H1 (cell line): Measurements from ENCODE around the gene CYBRD1. TPM values are rescaled to one million over a fixed set of nuclear protein-coding genes. Genes with fewer than 3 reads are reported as not detected.

ENCODE experiments used
- CTCF ChIA-PET: fragments of 300-600 bp; sonication (Branson Sonifier 250); formaldehyde crosslinking; loops from one replicate; lab custom pipeline; 2021; ENCODE audit not compliant: partially characterized antibody; lab: Charles Lee
- POLR2A ChIA-PET: fragments of 300-600 bp; sonication (Branson Sonifier 250); formaldehyde crosslinking; loops from one replicate; lab custom pipeline; 2021; ENCODE audit warnings: inconsistent platforms; ENCODE audit not compliant: partially characterized antibody; lab: Charles Lee
- DNase-seq, 2 experiments: peaks; one replicate each; pipeline versions ENCODE4 v3.0.0 to v3.0.0-alpha.2; 2010 to 2022; ENCODE audit warnings: low spot score in 2 of 2, low read depth in 1 of 2, mixed read lengths in 1 of 2
- FAIRE-seq: peaks from 2 replicates; lab custom pipeline; 2011; peaks lifted over from hg19 to GRCh38; lab: Jason Lieb, UNC
- H2AFZ ChIP-seq: 2 replicates; pipeline ENCODE4 v1.8.1; 2012; ENCODE audit warnings: low read length, inconsistent platforms
- H2AK5ac ChIP-seq: 2 replicates; pipeline ENCODE4 v1.6.1; 2013; ENCODE audit warnings: low read depth, low read length
- H2BK120ac ChIP-seq: replicated peaks from 2 replicates; pipeline ENCODE3; 2013; ENCODE audit warnings: low read depth, low read length, inconsistent platforms
- H2BK12ac ChIP-seq: 2 replicates; pipeline ENCODE4 v1.6.1; 2013; ENCODE audit warnings: low read depth, low read length
- H2BK15ac ChIP-seq: 2 replicates; pipeline ENCODE4 v1.6.1; 2013; ENCODE audit warnings: low read length
- H2BK20ac ChIP-seq: 2 replicates; pipeline ENCODE4 v1.6.1; 2013; ENCODE audit warnings: low read length
- H2BK5ac ChIP-seq: 2 replicates; pipeline ENCODE4 v1.6.1; 2013; ENCODE audit warnings: low read depth, low read length
- H3K14ac ChIP-seq: 2 replicates; pipeline ENCODE4 v1.6.1; 2013; ENCODE audit warnings: inconsistent platforms; ENCODE audit not compliant: insufficient read length
- H3K18ac ChIP-seq: 2 replicates; pipeline ENCODE4 v1.6.1; 2013; ENCODE audit warnings: low read length; ENCODE audit errors: extremely low read depth
- H3K23ac ChIP-seq: 2 replicates; pipeline ENCODE4 v1.6.1; 2013; ENCODE audit warnings: inconsistent platforms; ENCODE audit not compliant: insufficient read length
- H3K23me2 ChIP-seq: 2 replicates; pipeline ENCODE4 v1.6.1; 2013; ENCODE audit warnings: low read depth, low read length
- H3K27ac ChIP-seq: 2 replicates; pipeline ENCODE4 v1.6.1; 2011; ENCODE audit warnings: low read depth, low read length, inconsistent platforms
- H3K27me3 ChIP-seq, 4 experiments: replicated peaks in 1 of 4; 1 replicate in 1 of 4; 2 replicates in 3 of 4; pipeline versions ENCODE4 v1.6.1 to v1.8.1; 2011 to 2013; ENCODE audit warnings: low read length in 3 of 4, mild to moderate bottlenecking in 3 of 4, inconsistent platforms in 2 of 4, mixed read lengths in 2 of 4, moderate library complexity in 1 of 4; ENCODE audit not compliant: control insufficient read depth in 3 of 4, insufficient read depth in 3 of 4; ENCODE audit errors: extremely low read depth in 1 of 4
- H3K36me3 ChIP-seq, 4 experiments: 2 replicates each; pipeline versions ENCODE4 v1.6.1 to v1.8.1; 2011 to 2013; ENCODE audit warnings: mild to moderate bottlenecking in 4 of 4, low read length in 3 of 4, moderate library complexity in 2 of 4, control low read depth in 1 of 4, inconsistent platforms in 1 of 4; ENCODE audit not compliant: insufficient read depth in 4 of 4, control insufficient read depth in 2 of 4
- H3K4ac ChIP-seq: replicated peaks from 2 replicates; pipeline ENCODE3; 2013; ENCODE audit warnings: low read length, low read depth, mixed read lengths, inconsistent platforms; ENCODE audit not compliant: insufficient read length
- H3K4me1 ChIP-seq, 4 experiments: replicated peaks in 1 of 4; 1 replicate in 1 of 4; 2 replicates in 3 of 4; pipeline versions ENCODE4 v1.6.1 to v1.8.1; 2011 to 2013; ENCODE audit warnings: low read length in 3 of 4, inconsistent platforms in 2 of 4, mixed read lengths in 1 of 4; ENCODE audit not compliant: insufficient read depth in 4 of 4, control insufficient read depth in 3 of 4
- H3K4me2 ChIP-seq, 2 experiments: 2 replicates each; pipeline versions ENCODE4 v1.6.1 to v1.8.1; 2011 to 2013; ENCODE audit warnings: low read depth in 2 of 2, low read length in 2 of 2, control low read depth in 1 of 2, inconsistent platforms in 1 of 2, mild to moderate bottlenecking in 1 of 2; ENCODE audit not compliant: insufficient read depth in 1 of 2
- H3K4me3 ChIP-seq, 4 experiments: fragments of 200-600, 300-600 bp in 1 of 4; sonication (generic), shearing (Covaris generic), sonication (Bioruptor Twin) in 1 of 4; 2 replicates each; pipeline versions ENCODE4 v1.5.1 to v1.8.1; 2011 to 2016; ENCODE audit warnings: low read length in 4 of 4, low read depth in 3 of 4, control low read depth in 2 of 4, inconsistent platforms in 2 of 4, mild to moderate bottlenecking in 2 of 4, mixed read lengths in 1 of 4, moderate library complexity in 1 of 4; ENCODE audit not compliant: insufficient read depth in 2 of 4; ENCODE audit errors: extremely low read depth in 1 of 4
- H3K56ac ChIP-seq: replicated peaks from 2 replicates; pipeline ENCODE3; 2013; ENCODE audit warnings: low read depth, mild to moderate bottlenecking, mixed read lengths, low read length, inconsistent platforms; ENCODE audit not compliant: insufficient read length
- H3K79me1 ChIP-seq: 2 replicates; pipeline ENCODE4 v1.6.1; 2013; ENCODE audit warnings: low read depth, low read length, control low read depth
- H3K79me2 ChIP-seq, 2 experiments: 2 replicates each; pipeline versions ENCODE4 v1.6.1 to v1.8.1; 2012 to 2013; ENCODE audit warnings: low read length in 2 of 2, mild to moderate bottlenecking in 2 of 2, inconsistent platforms in 1 of 2; ENCODE audit not compliant: insufficient read depth in 2 of 2, control insufficient read depth in 1 of 2
- H3K9ac ChIP-seq, 4 experiments: replicated peaks in 1 of 4; 1 replicate in 1 of 4; 2 replicates in 3 of 4; pipeline versions ENCODE4 v1.6.1 to v1.8.1; 2011 to 2013; ENCODE audit warnings: low read depth in 3 of 4, low read length in 3 of 4, control low read depth in 2 of 4, mild to moderate bottlenecking in 2 of 4, moderate library complexity in 2 of 4, inconsistent platforms in 1 of 4; ENCODE audit errors: extremely low read depth in 1 of 4
- H3K9me3 ChIP-seq, 2 experiments: 2 replicates each; pipeline versions ENCODE4 v1.6.1 to v1.8.1; 2012 to 2013; ENCODE audit warnings: mild to moderate bottlenecking in 2 of 2, moderate library complexity in 2 of 2, control low read depth in 1 of 2, inconsistent platforms in 1 of 2, low read depth in 1 of 2, low read length in 1 of 2, mixed read lengths in 1 of 2; ENCODE audit not compliant: insufficient read depth in 2 of 2
- H4K20me1 ChIP-seq, 2 experiments: replicated peaks in 1 of 2; 2 replicates each; pipeline versions ENCODE3 to v1.8.1; 2011 to 2013; ENCODE audit warnings: inconsistent platforms in 2 of 2, low read length in 2 of 2, mild to moderate bottlenecking in 1 of 2; ENCODE audit not compliant: insufficient read depth in 2 of 2, control insufficient read depth in 1 of 2
- H4K5ac ChIP-seq: 2 replicates; pipeline ENCODE4 v1.6.1; 2013; ENCODE audit warnings: low read length, low read depth, mixed read lengths, inconsistent platforms; ENCODE audit not compliant: insufficient read length
- H4K8ac ChIP-seq: 2 replicates; pipeline ENCODE4 v1.8.0; 2013; ENCODE audit warnings: mild to moderate bottlenecking, moderate library complexity, low read length, inconsistent platforms; ENCODE audit not compliant: insufficient read depth; ENCODE audit errors: extremely low read depth
- H4K91ac ChIP-seq: replicated peaks from 2 replicates; pipeline ENCODE3; 2013; ENCODE audit warnings: low read length, mixed read lengths, inconsistent platforms; ENCODE audit not compliant: insufficient read length
- ASH2L ChIP-seq: fragments of 200-600, 300-600 bp; sonication (generic); IDR thresholded peaks from one replicate; pipeline ENCODE4 v1.7.1; 2017; ENCODE audit warnings: low read length
- CHD1 ChIP-seq: IDR thresholded peaks from 2 replicates; pipeline ENCODE4 v1.6.1; 2012; ENCODE audit warnings: low read depth, low read length, improper control_type of control experiment
- CREB1 ChIP-seq: IDR thresholded peaks from 2 replicates; pipeline ENCODE4 v1.6.1; 2012; ENCODE audit warnings: inconsistent platforms
- CTBP2 ChIP-seq: IDR thresholded peaks from 2 replicates; pipeline ENCODE4 v1.7.0; 2011; ENCODE audit warnings: borderline replicate concordance, mild to moderate bottlenecking, moderate library complexity, mixed read lengths, low read length; ENCODE audit not compliant: insufficient read depth, insufficient read length
- GTF2F1 ChIP-seq: IDR thresholded peaks from 2 replicates; pipeline ENCODE4 v1.6.1; 2012; ENCODE audit warnings: low read depth, low read length, improper control_type of control experiment, borderline replicate concordance
- JUND ChIP-seq: IDR thresholded peaks from 2 replicates; pipeline ENCODE4 v1.6.1; 2011; ENCODE audit warnings: mild to moderate bottlenecking, improper control_type of control experiment, low read length
- NANOG ChIP-seq: IDR thresholded peaks from 2 replicates; pipeline ENCODE4 v1.6.1; 2011; ENCODE audit warnings: low read length, low read depth, mild to moderate bottlenecking, inconsistent platforms; ENCODE audit not compliant: insufficient read depth, poor library complexity, severe bottlenecking
- RBBP5 ChIP-seq: IDR thresholded peaks from 2 replicates; pipeline ENCODE4 v1.7.1; 2012; ENCODE audit warnings: low read depth, mild to moderate bottlenecking, inconsistent platforms, low read length, moderate library complexity, borderline replicate concordance
- RFX5 ChIP-seq: IDR thresholded peaks from 2 replicates; pipeline ENCODE4 v1.6.1; 2011; ENCODE audit warnings: low read depth, low read length, improper control_type of control experiment, borderline replicate concordance
- SAP30 ChIP-seq: fragments of 300-600 bp; sonication (generic); IDR thresholded peaks from 2 replicates; pipeline ENCODE4 v1.7.1; 2012; ENCODE audit warnings: low read length, moderate library complexity, mild to moderate bottlenecking, inconsistent platforms; ENCODE audit not compliant: insufficient read depth, insufficient replicate concordance
- SP2 ChIP-seq: IDR thresholded peaks from 2 replicates; pipeline ENCODE4 v1.6.1; 2012; ENCODE audit warnings: mild to moderate bottlenecking, low read length, inconsistent platforms
- SP4 ChIP-seq: IDR thresholded peaks from 2 replicates; pipeline ENCODE4 v1.6.1; 2012; ENCODE audit warnings: low read length, inconsistent platforms
- SRF ChIP-seq: IDR thresholded peaks from 2 replicates; pipeline ENCODE4 v1.6.1; 2011; ENCODE audit warnings: mild to moderate bottlenecking, low read depth, low read length, moderate library complexity
- TAF7 ChIP-seq: optimal IDR thresholded peaks from 2 replicates; pipeline ENCODE3; 2011; ENCODE audit warnings: low read depth, mild to moderate bottlenecking, inconsistent platforms, low read length, moderate library complexity, borderline replicate concordance
- WGBS, 2 experiments: shearing (Covaris generic) in 1 of 2; methylation state at CpG; one replicate each; pipeline versions ENCODE4 v1.1.6 to v1.1.7; 2013 to 2015; ENCODE audit warnings: low lambda C conversion rate in 2 of 2, mixed read lengths in 2 of 2, inconsistent platforms in 1 of 2, low coverage in 1 of 2, missing lambda C conversion rate in 1 of 2; ENCODE audit not compliant: insufficient replicate concordance in 2 of 2, insufficient coverage in 1 of 2, insufficient read length in 1 of 2; ENCODE audit errors: extremely low coverage in 1 of 2, missing lambda C conversion rate in 1 of 2; 5-methylcytosine and 5-hydroxymethylcytosine counted together
- polyA plus RNA-seq, 7 experiments: library from polyadenylated mRNA; depleted of rRNA in 3 of 7; stranded (reverse) in 5 of 7; unstranded in 2 of 7; fragments of >200 nt in 5 of 7; fragments of 200-250 nt in 2 of 7; gene quantifications; 1 replicate in 5 of 7; 2 replicates in 1 of 7; 4 replicates in 1 of 7; pipeline versions ENCODE4 v1.2.1 to v1.2.3, GENCODE V29; 2011 to 2013; ENCODE audit warnings: missing spikeins in 2 of 7, mixed read lengths in 2 of 7
- total RNA-seq: library from RNA; stranded (reverse); fragmentation: NEBNext Ultra II Directional; extraction: Animal tissue kit (Norgen Biotek cat#: 25700); gene quantifications from 2 replicates; pipeline ENCODE4 v1.2.1, GENCODE V29; 2021

Gene CYBRD1
- total and polyA plus RNA-seq, 2 of the 8 experiments (the other 6 are each of a cell fraction or from before 2014, with no cell fraction given), result 10.7 to 12.6 TPM

GRCh38 chr2:171564463-171564862 lies 42.2 kb downstream of the CYBRD1 start:
- no peak overlapping the region for H3K23ac ChIP-seq
- H2BK12ac ChIP-seq, result no peak overlapping the region
- no peaks in the 10 kb centered on the region for H3K36me3 ChIP-seq
- H3K4me1 ChIP-seq, result no peaks in the 10 kb centered on the region
- no peak for DNase-seq
- no peaks in the 10 kb centered on the region for H3K9me3 ChIP-seq
- no peak overlapping the region for H2BK15ac ChIP-seq
- no peak overlapping the region for H2AFZ ChIP-seq
- H3K4me3 ChIP-seq, result no peak overlapping the region
- H3K56ac ChIP-seq, result no peak overlapping the region
- no peak overlapping the region for H3K4me2 ChIP-seq
- H3K27ac ChIP-seq, result no peak overlapping the region
- no peak overlapping the region for H4K91ac ChIP-seq
- no peak overlapping the region for H3K4ac ChIP-seq
- no peak overlapping the region for H2BK5ac ChIP-seq
- H4K20me1 ChIP-seq, result no peaks in the 10 kb centered on the region
- no peak overlapping the region for H2BK20ac ChIP-seq
- WGBS, 2 experiments, result 96% methylated on average over 5 of the region's 5 CpGs; no CpG with 5 or more reads in 1 of the 2 experiments
- H3K14ac ChIP-seq, result no peak overlapping the region
- POLR2A ChIA-PET, result no interaction called here
- no peaks in the 10 kb centered on the region for H3K27me3 ChIP-seq
- H3K79me1 ChIP-seq, result no peaks in the 10 kb centered on the region
- TF ChIP-seq SP4 (no peak), TAF7 (no peak), CTBP2 (no peak), ASH2L (no peak), SAP30 (no peak), GTF2F1 (no peak), CREB1 (no peak), RBBP5 (no peak), SRF (no peak), JUND (no peak), NANOG (no peak), CHD1 (no peak), RFX5 (no peak), SP2 (no peak)
- FAIRE-seq, result no peak
- no peak overlapping the region for H4K8ac ChIP-seq
- H4K5ac ChIP-seq, result no peak overlapping the region
- CTCF ChIA-PET, result no interaction called here
- H2AK5ac ChIP-seq, result no peak overlapping the region
- no peak overlapping the region for H2BK120ac ChIP-seq
- H3K79me2 ChIP-seq, result no peaks in the 10 kb centered on the region
- no peak overlapping the region for H3K18ac ChIP-seq
- H3K23me2 ChIP-seq, result no peaks in the 10 kb centered on the region
- no peak overlapping the region for H3K9ac ChIP-seq
